ENCODE data around the gene MYRF. TPM values are rescaled to one million over a fixed set of nuclear protein-coding genes. Genes with fewer than 3 reads are reported as not detected.

MYRF gene
- total RNA-seq, 2 experiments from 2014 or later: 0.25 to 0.57 TPM

DNA sequence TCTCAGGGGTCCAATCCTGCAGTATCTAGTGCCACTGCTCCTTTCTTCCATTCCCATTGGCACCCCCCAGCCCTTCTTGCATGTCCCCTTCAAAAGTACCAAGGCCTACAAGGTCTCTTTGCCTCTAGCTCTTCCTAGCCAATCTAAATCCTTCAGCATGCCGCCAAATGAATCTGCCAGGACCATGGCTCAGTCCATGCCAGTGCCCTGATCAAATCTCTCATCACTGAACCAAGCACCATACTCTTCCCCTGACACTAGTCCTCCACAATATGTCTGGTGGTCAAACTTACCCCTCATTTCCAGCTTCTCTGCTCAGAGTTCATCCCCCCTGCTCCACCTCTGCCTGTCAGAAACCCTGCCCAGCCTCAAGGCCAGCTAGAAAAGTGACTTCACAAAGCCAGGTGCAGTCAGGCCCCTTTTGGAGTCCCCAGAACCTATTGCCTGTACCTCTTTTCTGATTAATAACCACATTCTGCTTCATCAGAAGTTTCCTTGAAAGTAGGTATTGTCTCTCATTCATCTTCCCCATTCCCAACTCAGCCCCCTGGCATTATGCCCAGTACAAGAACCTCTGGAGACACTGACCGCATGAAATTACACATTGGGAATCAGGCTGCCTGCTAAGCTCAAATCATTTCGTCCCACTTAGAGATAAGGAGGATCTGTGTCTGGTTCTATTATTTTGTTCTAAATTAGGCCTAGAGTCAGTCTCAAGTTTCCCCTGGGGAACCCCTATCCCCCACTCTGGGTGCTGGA is 51.6 kb downstream of the MYRF start:
- H3K27ac Mint-ChIP-seq: no peak overlapping the region
- ATAC-seq: no peak
- H3K27me3 Mint-ChIP-seq: no peaks in the 10 kb centered on the region

DNA sequence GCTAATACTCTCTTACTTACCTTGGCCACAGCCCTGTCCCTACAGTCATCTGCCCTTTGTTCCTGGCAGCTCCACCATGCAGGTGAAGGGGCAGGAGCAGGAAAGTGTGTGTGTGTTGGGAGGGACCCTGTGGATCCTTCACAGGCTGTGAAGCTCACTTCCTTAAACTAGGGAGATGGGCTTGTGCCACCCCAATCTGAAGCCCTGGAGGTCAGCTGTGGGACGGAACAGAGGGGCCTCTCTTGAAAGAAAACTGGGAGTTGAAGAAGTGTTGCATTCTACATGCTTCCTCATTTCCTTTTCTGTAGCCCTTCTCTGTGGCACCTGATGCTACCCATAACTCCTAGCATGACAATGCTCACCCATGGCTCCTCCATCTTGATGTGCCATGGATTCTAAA is 52.7 kb downstream of the MYRF start:
- ChIA-PET CTCF (interaction anchor here (3.2 kb wide), 1 partner anchor 8 kb away, joined by 19 read pairs; no protein-coding TSS in a partner anchor), POLR2A (no interaction called here)
- Mint-ChIP-seq H3K9me3 (ENCODE audit: low read depth) (no peaks in the 10 kb centered on the region), H3K27me3 (no peaks in the 10 kb centered on the region), H3K36me3 (ENCODE audit: low read depth) (peaks cover 29% of the 10 kb centered on the region), H3K27ac (no peak overlapping the region), H3K4me1 (no peaks in the 10 kb centered on the region), H3K4me3 (no peak overlapping the region)
- intact Hi-C loops (cut with DNase I, micrococcal nuclease): no loop called here
- ATAC-seq (no peak), DNase-seq (no peak)

More for the DNA sequence above, 51.6 kb downstream of the MYRF start:
- DNase-seq: no peak
- H3K4me3 Mint-ChIP-seq: no peak overlapping the region
- H3K4me1 Mint-ChIP-seq: no peaks in the 10 kb centered on the region
- ChIA-PET POLR2A (no interaction called here), CTCF (interaction anchor here (0.6 to 1.2 kb wide), 3 partner anchors 10 to 15 kb away, joined by 3 to 4 read pairs (median 3); no protein-coding TSS in a partner anchor)
- H3K36me3 Mint-ChIP-seq (ENCODE audit: low read depth): peaks cover 33% of the 10 kb centered on the region
- intact Hi-C loops (cut with DNase I, micrococcal nuclease): no loop called here
- no peaks in the 10 kb centered on the region for H3K9me3 Mint-ChIP-seq (ENCODE audit: low read depth)

DNA sequence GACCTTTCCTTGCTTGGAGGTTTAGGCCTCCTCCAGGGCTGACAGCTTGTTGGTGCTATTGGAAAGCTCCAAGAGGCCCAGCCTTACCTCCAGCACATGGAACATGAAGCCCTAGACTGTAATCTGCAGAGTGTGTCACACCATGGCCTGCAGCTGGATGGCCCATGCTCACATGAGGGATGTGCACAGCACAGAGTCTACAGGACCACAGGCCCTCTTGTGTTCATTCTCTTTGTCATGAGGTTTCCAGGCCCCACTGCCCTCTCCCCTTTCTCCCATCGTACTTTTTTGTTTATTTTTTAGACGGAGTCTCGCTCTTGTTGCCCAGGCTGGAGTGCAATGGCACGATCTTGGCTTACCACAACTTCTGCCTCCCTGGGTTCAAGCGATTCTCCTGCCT is 54.3 kb downstream of the MYRF start:
- Mint-ChIP-seq H3K9me3 (ENCODE audit: low read depth) (no peaks in the 10 kb centered on the region), H3K36me3 (ENCODE audit: low read depth) (peaks cover 30% of the 10 kb centered on the region), H3K27me3 (no peaks in the 10 kb centered on the region), H3K4me1 (no peaks in the 10 kb centered on the region), H3K4me3 (no peak overlapping the region), H3K27ac (no peak overlapping the region)
- CTCF ChIA-PET: interaction anchor here (0.6 to 3.2 kb wide), 3 partner anchors 9 to 170 kb away, joined by 3 to 19 read pairs (median 4); no protein-coding TSS in a partner anchor
- POLR2A ChIA-PET: interaction anchor here (1.3 kb wide), 1 partner anchor 23 kb away, joined by 4 read pairs; no protein-coding TSS in a partner anchor
- DNase-seq: no peak
- no peak for ATAC-seq
- intact Hi-C loops (cut with DNase I, micrococcal nuclease): no loop called here

DNA sequence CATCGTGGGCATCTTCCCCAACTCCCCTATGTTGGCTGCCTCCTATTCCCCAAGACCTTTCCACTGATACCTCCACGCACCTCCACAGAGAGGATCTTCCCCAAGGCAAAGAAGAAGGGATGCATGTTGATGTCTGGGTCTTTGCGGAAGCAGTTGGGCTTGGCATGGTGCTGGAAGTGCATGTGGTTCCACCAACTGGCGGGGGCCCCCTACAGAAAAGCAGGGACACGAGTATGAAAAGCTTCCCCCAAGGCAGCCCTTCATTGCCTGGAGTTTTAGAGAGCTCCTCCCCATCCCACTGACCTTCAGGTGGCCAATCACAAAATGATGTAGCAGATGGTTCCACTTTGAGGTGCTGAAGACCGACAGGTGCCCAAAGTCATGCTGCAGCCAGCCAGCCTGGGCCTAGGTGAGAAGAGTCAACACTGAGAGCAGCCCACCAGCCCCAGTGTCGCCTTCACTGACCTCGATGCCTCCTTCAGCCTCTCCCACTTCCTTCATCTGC is 58.3 kb downstream of the MYRF start:
- peaks cover 11% of the 10 kb centered on the region for H3K27me3 Mint-ChIP-seq
- no peak overlapping the region for H3K27ac Mint-ChIP-seq
- ATAC-seq: no peak
- DNase-seq: no peak
- POLR2A ChIA-PET: no interaction called here
- peaks cover 7% of the 10 kb centered on the region for H3K4me1 Mint-ChIP-seq
- H3K4me3 Mint-ChIP-seq: no peak overlapping the region
- intact Hi-C loops (cut with DNase I, micrococcal nuclease): no loop called here
- H3K36me3 Mint-ChIP-seq (ENCODE audit: low read depth): peaks cover 42% of the 10 kb centered on the region
- H3K9me3 Mint-ChIP-seq (ENCODE audit: low read depth): no peaks in the 10 kb centered on the region
- CTCF ChIA-PET: interaction anchor here (10.1 kb wide), 1 partner anchor 15 kb away, joined by 115 read pairs; the partner anchor contains the start of genes FEN1 and TMEM258

DNA sequence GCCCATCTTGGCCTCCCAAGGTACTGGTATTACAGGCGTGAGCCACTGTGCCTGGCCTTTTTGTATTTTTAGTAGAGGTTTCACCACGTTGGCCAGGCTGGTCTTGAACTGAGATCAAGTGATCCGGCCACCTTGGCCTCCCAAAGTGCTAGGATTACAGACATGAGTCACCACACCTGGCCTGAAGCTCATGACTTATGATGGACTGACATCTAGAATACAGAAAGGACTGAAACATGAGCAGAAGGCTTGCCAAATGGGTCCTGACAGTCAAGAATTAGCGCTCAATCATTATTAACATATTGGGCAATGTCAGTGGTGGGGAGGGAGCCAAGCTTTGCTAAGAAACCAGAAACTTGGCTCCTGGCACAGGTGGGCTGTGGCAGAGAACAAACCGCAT is 59.4 kb downstream of the MYRF start:
- ATAC-seq (no peak), DNase-seq (no peak)
- Mint-ChIP-seq H3K4me3 (no peak overlapping the region), H3K36me3 (ENCODE audit: low read depth) (peaks cover 41% of the 10 kb centered on the region), H3K27me3 (peaks cover 14% of the 10 kb centered on the region), H3K27ac (no peak overlapping the region), H3K9me3 (ENCODE audit: low read depth) (no peaks in the 10 kb centered on the region), H3K4me1 (peaks cover 7% of the 10 kb centered on the region)
- ChIA-PET POLR2A (no interaction called here), CTCF (interaction anchor here (1.0 to 10.1 kb wide), 2 partner anchors 16 to 59 kb away, joined by 3 to 115 read pairs; partner anchors contain the start of genes FEN1 and TMEM258)
- intact Hi-C loops (cut with DNase I, micrococcal nuclease): no loop called here

DNA sequence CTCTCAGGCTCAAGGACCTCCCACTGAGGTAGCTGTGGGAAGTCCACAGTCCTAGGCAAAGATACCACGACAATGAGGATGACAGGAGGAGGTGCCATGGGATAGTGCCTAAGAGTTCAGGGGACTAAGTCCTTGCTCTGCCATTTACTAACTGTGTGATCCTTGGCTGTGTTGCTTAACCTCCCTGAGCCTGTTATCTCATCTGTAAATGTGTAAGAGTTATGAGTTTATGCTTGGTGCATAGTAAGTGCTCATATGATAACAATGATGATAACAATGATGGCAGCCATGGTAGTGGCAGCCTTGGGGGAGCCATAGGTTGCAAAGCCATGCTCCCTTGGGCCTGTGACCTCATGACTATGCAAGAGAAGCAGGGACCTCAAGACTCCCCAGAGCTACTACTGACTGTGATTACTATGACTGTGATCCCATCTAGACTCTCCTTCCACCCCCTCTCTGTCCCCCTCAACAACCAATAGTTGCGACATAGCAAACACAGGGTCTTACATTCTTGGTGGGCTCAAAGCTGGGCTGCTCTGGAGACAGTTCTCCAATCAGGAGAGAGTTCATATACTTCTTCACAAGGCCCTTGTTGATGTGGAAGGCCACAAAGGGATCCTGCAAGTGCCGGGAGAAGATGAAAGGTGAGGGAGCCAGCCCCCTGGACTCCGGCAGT is 60.4 kb downstream of the MYRF start:
- no peak for ATAC-seq
- ChIA-PET POLR2A (no interaction called here), CTCF (interaction anchor here (1.4 to 10.1 kb wide), 2 partner anchors 9 to 17 kb away, joined by 4 to 115 read pairs; partner anchors contain the start of genes FEN1 and TMEM258)
- peaks cover 7% of the 10 kb centered on the region for H3K4me1 Mint-ChIP-seq
- no peak for DNase-seq
- H3K9me3 Mint-ChIP-seq (ENCODE audit: low read depth): no peaks in the 10 kb centered on the region
- intact Hi-C loops (cut with DNase I, micrococcal nuclease): no loop called here
- H3K27ac Mint-ChIP-seq: no peak overlapping the region
- H3K4me3 Mint-ChIP-seq: no peak overlapping the region
- peaks cover 21% of the 10 kb centered on the region for H3K27me3 Mint-ChIP-seq
- peaks cover 35% of the 10 kb centered on the region for H3K36me3 Mint-ChIP-seq (ENCODE audit: low read depth)

DNA sequence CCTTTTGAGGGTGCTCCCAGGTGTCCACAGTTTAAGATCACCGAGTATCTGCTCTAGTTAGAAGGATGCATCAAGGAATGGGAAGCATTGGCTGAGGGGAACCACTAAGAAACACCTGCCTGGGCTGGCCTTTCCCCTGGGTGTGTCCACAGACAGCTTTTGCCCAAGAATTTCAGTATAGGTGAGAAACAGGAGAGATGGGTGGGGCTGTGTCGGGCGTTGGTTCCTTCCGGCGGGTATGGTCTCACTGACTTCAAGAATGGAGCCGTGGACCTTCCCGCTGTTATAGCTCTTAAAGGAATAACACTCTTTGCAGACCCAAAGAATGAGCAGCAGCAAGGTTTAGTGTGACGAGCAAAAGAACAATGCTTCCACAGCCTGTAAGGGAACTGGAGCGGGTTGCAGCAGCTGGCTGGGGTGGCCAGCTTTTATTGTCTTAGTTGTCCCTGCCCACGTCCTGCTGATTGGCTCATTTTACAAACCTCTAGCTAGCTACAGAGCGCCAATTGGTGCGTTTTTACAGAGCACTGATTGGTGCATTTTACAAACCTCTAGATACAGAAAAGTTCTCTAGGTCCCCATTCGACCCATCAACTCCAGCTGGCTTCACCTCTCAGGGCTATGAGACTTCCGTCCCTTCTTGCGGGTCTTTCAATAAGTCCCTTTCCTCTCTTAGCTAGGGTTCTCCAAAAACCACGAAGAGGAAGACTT is 62.0 kb downstream of the MYRF start:
- Mint-ChIP-seq H3K9me3 (ENCODE audit: low read depth) (no peaks in the 10 kb centered on the region), H3K4me3 (peak overlapping the region; percentile 89), H3K4me1 (peaks cover 7% of the 10 kb centered on the region), H3K27me3 (peaks cover 25% of the 10 kb centered on the region), H3K36me3 (ENCODE audit: low read depth) (peaks cover 30% of the 10 kb centered on the region), H3K27ac (peak overlapping the region; percentile 61)
- ATAC-seq: peak; percentile 9
- POLR2A ChIA-PET: interaction anchor here (0.6 to 1.4 kb wide), 6 partner anchors 10 to 957 kb away, joined by 3 to 5 read pairs (median 3); partner anchors contain the start of gene FEN1
- peak; percentile 50 for DNase-seq
- CTCF ChIA-PET: interaction anchor here (0.7 to 10.1 kb wide), 8 partner anchors 10 to 267 kb away, joined by 3 to 115 read pairs (median 4); partner anchors contain the start of genes FEN1 and TMEM258
- intact Hi-C loops (cut with DNase I, micrococcal nuclease): no loop called here

DNA sequence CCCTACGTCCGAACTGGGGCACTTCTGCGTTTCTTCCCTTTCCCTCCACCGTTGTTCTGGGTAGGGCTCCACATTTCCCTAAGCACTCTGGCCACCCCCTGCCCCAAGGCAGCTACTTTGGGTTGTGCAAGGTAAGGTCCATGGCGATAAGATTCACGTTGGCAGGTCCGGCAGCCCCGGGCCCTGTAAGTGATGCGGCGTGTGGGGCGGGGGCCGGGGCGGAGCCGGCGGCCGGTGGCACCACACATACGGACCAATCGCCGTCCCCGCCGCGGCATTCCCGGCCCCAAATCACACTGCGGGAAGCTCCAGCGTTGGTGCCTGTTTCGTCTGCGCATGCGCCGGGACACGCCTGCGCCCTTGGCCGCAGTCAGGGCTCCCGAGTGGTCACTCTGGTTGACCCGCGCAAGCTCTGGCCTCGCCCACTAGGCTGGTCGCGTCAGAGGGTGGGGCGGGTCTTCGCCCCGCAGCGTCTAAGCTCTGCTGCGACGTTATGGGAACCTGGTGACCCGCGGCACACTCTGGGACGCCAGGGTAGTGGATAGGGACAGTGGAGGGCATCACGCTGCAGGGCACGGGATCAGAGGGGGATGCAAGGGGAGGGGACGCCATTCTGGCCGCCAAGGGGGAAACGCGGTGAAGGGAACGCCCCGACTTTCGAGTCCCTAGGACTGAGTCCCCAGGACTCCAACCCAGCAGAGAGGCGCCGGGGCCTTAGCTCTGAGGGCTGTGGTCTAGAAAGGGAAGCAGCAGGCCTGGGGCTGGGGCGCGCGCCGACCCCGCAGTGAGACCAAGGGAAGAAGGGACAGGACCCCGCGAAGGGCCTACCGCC is 62.7 kb downstream of the MYRF start:
- ATAC-seq: peak; percentile 52
- peak; percentile 78 for DNase-seq
- peak overlapping the region; percentile 89 for H3K4me3 Mint-ChIP-seq
- peaks cover 25% of the 10 kb centered on the region for H3K27me3 Mint-ChIP-seq
- no peaks in the 10 kb centered on the region for H3K9me3 Mint-ChIP-seq (ENCODE audit: low read depth)
- POLR2A ChIA-PET: interaction anchor here (0.6 to 1.5 kb wide), 8 partner anchors 9 to 958 kb away, joined by 3 to 8 read pairs (median 3); partner anchors contain the start of gene FEN1
- CTCF ChIA-PET: interaction anchor here (0.6 to 10.1 kb wide), 12 partner anchors 11 to 273 kb away, joined by 3 to 115 read pairs (median 3); partner anchors contain the start of genes FEN1 and TMEM258
- peaks cover 27% of the 10 kb centered on the region for H3K36me3 Mint-ChIP-seq (ENCODE audit: low read depth)
- peaks cover 7% of the 10 kb centered on the region for H3K4me1 Mint-ChIP-seq
- intact Hi-C loops (cut with DNase I, micrococcal nuclease): no loop called here
- H3K27ac Mint-ChIP-seq: peak overlapping the region; percentile 70

DNA sequence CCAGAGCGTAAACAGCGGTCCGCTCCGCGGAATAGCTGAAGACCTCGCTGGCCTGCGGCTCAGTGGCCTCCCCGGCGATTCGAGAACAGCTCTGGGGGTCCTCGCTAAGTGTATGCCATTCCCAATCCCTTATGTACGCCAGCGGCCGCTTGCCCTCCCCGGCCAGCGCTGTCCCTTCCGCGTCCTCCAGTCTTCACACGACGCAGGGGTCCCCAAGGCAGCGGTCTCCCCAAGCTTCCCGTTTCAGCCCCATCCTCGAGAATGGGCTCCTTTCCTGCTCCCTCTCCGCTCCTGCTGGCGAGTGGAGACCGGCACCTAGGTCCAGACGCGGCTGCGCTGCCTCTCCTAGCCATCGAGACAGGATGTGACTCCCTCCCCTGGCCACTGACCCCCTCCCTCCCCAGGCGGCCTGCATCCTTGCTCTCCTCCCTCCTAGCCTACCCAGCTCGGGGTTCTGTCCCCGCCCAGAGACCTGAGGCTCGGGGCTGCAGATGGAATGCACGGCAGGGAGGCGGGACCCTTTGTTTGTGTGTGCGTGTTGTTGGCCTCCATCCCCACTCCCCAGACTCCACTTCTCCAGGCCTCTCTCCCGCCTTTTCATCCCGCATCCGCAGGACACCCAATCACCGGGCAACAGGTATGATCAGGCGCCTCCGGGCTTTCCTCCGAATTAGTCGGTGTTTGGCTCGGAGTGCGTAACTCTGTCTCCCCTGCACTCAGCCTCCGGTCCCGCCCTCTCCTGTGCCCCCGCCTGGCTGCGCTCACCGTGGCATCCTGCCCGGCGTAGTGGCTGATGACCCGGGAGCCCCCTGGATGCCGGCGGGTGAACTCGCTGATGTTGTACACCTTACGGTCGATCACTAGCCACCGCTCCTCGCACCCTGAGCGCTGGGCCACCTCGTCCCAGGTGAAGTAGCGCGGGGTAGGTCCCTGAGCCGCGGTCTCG is 63.6 kb downstream of the MYRF start:
- peak; percentile 70 for ATAC-seq
- POLR2A ChIA-PET: interaction anchor here (1.4 to 1.5 kb wide), 3 partner anchors 15 to 22 kb away, joined by 3 to 8 read pairs (median 5); partner anchors contain the start of gene FEN1

More for the DNA sequence above, 63.6 kb downstream of the MYRF start:
- CTCF ChIA-PET: interaction anchor here (0.6 to 10.1 kb wide), 8 partner anchors 11 to 272 kb away, joined by 3 to 115 read pairs (median 3); partner anchors contain the start of genes FADS2, FEN1 and TMEM258
- Mint-ChIP-seq H3K36me3 (ENCODE audit: low read depth) (peaks cover 22% of the 10 kb centered on the region), H3K27ac (peak overlapping the region; percentile 80), H3K4me1 (peaks cover 7% of the 10 kb centered on the region), H3K27me3 (peaks cover 25% of the 10 kb centered on the region), H3K4me3 (peak overlapping the region; percentile 89), H3K9me3 (ENCODE audit: low read depth) (no peaks in the 10 kb centered on the region)
- intact Hi-C loops (cut with DNase I, micrococcal nuclease): loop anchor here (1.0 to 2.0 kb wide), 5 partner anchors 19 to 151 kb away; partner anchors contain the start of genes FEN1 (in 2 of the 2), TMEM258 (in 2 of the 2), FADS3 (in 1 of the 2) and FTH1 (in 1 of the 2)
- DNase-seq: peak; percentile 82

All from activated CD4-positive, alpha-beta T cell treated with anti-CD3 and anti-CD28 coated beads for 36 hours (primary cell).